ENCODE data around the gene GYPE.
"Not testable (repeated sequence)": the region's sequence is repeated elsewhere in the genome, so short reads cannot be mapped to it uniquely, and the experiment has no call there.

GYPE gene

GRCh38 chr4:143870523-143871268, 34.7 kb downstream of the GYPE start:
- DNase-seq (ENCODE audit: low spot score), result not testable (repeated sequence)

GRCh38 chr4:143869925-143870324, 35.4 kb downstream of the GYPE start:
- not testable (repeated sequence) for DNase-seq (ENCODE audit: low spot score)

- DNase-seq (ENCODE audit: low spot score), result not testable (repeated sequence)
Measured at GRCh38 chr4:143862716-143863115, 42.6 kb downstream of the GYPE start.

- no peak for DNase-seq (ENCODE audit: low spot score)
Measured at GRCh38 chr4:143858456-143858855, 46.9 kb downstream of the GYPE start.

- not testable (repeated sequence) for DNase-seq (ENCODE audit: low spot score)
Measured at GRCh38 chr4:143857391-143858336, 47.7 kb downstream of the GYPE start.

GRCh38 chr4:143856017-143856557, 49.3 kb downstream of the GYPE start:
- not testable (repeated sequence) for DNase-seq (ENCODE audit: low spot score)

- DNase-seq (ENCODE audit: low spot score), result not testable (repeated sequence)
Measured at GRCh38 chr4:143854645-143855044, 50.7 kb downstream of the GYPE start.

- not testable (repeated sequence) for DNase-seq (ENCODE audit: low spot score)
Measured at GRCh38 chr4:143849296-143849695, 56.1 kb downstream of the GYPE start.

- not testable (repeated sequence) for DNase-seq (ENCODE audit: low spot score)
Measured at GRCh38 chr4:143843506-143843832, 61.9 kb downstream of the GYPE start.

- DNase-seq (ENCODE audit: low spot score), result not testable (repeated sequence)
Measured at GRCh38 chr4:143842624-143843505, 62.5 kb downstream of the GYPE start.

GRCh38 chr4:143839413-143839812, 65.9 kb downstream of the GYPE start:
- DNase-seq (ENCODE audit: low spot score), result not testable (repeated sequence)

- not testable (repeated sequence) for DNase-seq (ENCODE audit: low spot score)
Measured at GRCh38 chr4:143834196-143834595, 71.2 kb downstream of the GYPE start.

GRCh38 chr4:143833676-143834075, 71.7 kb downstream of the GYPE start:
- not testable (repeated sequence) for DNase-seq (ENCODE audit: low spot score)

- DNase-seq (ENCODE audit: low spot score), result not testable (repeated sequence)
Measured at GRCh38 chr4:143830576-143830975, 74.8 kb downstream of the GYPE start.

GRCh38 chr4:143829239-143829620, 76.1 kb downstream of the GYPE start:
- DNase-seq (ENCODE audit: low spot score), result not testable (repeated sequence)
